Osteocyte (in vitro differentiated cells): ENCODE data around the gene FSIP2. TPM values are rescaled to one million over a fixed set of nuclear protein-coding genes. Genes with fewer than 3 reads are reported as not detected.

Experiments used
- DNase-seq: peaks from one replicate; pipeline ENCODE4 v3.0.0; 2021; ENCODE audit warnings: mixed read lengths; ENCODE audit not compliant: unreplicated experiment; ENCODE audit errors: extremely low spot score
- H3K27ac Mint-ChIP-seq: one replicate; pipeline ENCODE4 v1.8.0; 2021; ENCODE audit warnings: mild to moderate bottlenecking, mixed read lengths; ENCODE audit not compliant: unreplicated experiment
- H3K27me3 Mint-ChIP-seq: one replicate; pipeline ENCODE4 v1.8.0; 2021; ENCODE audit warnings: mixed read lengths; ENCODE audit not compliant: unreplicated experiment
- H3K36me3 Mint-ChIP-seq: one replicate; pipeline ENCODE4 v1.8.0; 2021; ENCODE audit warnings: mixed read lengths; ENCODE audit not compliant: unreplicated experiment
- H3K4me1 Mint-ChIP-seq: one replicate; pipeline ENCODE4 v1.8.0; 2021; ENCODE audit warnings: mixed read lengths; ENCODE audit not compliant: unreplicated experiment
- H3K4me3 Mint-ChIP-seq: one replicate; pipeline ENCODE4 v1.8.0; 2021; ENCODE audit warnings: mild to moderate bottlenecking, moderate library complexity, mixed read lengths; ENCODE audit not compliant: unreplicated experiment
- H3K9me3 Mint-ChIP-seq: one replicate; pipeline ENCODE4 v1.8.0; 2021; ENCODE audit warnings: mixed read lengths; ENCODE audit not compliant: unreplicated experiment
- CTCF ChIP-seq: fragments of 200-600 bp; sonication (generic); IDR thresholded peaks from 2 replicates; pipeline ENCODE4 v1.5.0; 2021; ENCODE audit warnings: antibody characterized with exemption, mild to moderate bottlenecking, moderate library complexity
- total RNA-seq: library from RNA; stranded (reverse); gene quantifications from 2 replicates; pipeline ENCODE4 v1.2.1, GENCODE V29; 2021

FSIP2 gene
- total RNA-seq, 1 donor from 2014 or later: 3.5 TPM

DNA sequence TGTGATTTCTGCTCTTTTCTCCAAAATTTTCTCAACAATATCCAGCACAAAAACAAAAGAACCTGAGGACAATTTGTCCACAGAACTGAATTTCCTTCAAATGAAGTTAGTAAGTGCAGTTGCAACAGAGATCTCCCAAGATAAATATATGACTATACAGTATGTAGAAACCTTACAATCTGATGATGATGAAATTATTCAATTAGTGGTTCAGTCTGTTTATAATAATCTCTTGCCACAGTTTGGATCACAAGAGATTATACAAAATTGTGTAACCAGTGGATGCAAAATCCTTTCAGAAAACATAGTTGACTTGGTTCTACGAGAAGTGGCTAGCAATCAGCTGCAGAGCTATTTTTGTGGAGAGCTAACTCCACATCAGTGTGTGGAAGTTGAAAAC is 68.7 kb downstream of the FSIP2 start:
- H3K4me3 Mint-ChIP-seq: no peak overlapping the region
- H3K36me3 Mint-ChIP-seq: peaks cover 2% of the 10 kb centered on the region
- no peak overlapping the region for H3K27ac Mint-ChIP-seq
- H3K27me3 Mint-ChIP-seq: no peaks in the 10 kb centered on the region
- no peak for DNase-seq
- H3K9me3 Mint-ChIP-seq: peaks cover 6% of the 10 kb centered on the region
- TF ChIP-seq CTCF: no peak
- peaks cover 10% of the 10 kb centered on the region for H3K4me1 Mint-ChIP-seq

DNA sequence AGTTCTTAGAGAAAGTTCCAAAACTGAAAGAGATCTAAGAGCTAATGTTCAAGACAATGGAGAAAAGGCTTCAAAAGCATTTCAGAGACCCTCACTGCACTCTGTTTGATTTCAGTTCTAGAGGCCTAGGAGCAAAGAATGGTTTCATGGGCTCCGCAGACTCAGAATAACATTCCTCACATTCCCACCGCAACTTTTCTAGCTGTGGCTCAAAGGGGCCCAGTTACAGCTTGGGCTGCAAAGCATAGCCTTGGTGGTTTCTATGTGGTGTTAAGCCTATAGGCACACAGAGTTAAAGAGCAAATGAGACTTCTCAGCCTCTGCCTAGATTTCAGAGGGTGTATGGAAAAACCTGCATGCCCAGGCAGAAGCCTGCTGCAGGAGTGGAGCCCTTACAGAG is 73.0 kb downstream of the FSIP2 start:
- Mint-ChIP-seq H3K27ac (no peak overlapping the region), H3K27me3 (no peaks in the 10 kb centered on the region), H3K9me3 (peaks cover 16% of the 10 kb centered on the region), H3K36me3 (no peaks in the 10 kb centered on the region), H3K4me1 (no peaks in the 10 kb centered on the region), H3K4me3 (no peak overlapping the region)
- no peak for DNase-seq
- TF ChIP-seq CTCF: no peak

- no peak for DNase-seq
- Mint-ChIP-seq H3K36me3 (peaks cover 4% of the 10 kb centered on the region), H3K27ac (no peak overlapping the region), H3K4me1 (no peaks in the 10 kb centered on the region), H3K27me3 (no peaks in the 10 kb centered on the region), H3K4me3 (no peak overlapping the region), H3K9me3 (peaks cover 29% of the 10 kb centered on the region)
- no peak for TF ChIP-seq CTCF
These were observed 75.1 kb downstream of the FSIP2 start for GRCh38 chr2:185813707-185814106.

DNA sequence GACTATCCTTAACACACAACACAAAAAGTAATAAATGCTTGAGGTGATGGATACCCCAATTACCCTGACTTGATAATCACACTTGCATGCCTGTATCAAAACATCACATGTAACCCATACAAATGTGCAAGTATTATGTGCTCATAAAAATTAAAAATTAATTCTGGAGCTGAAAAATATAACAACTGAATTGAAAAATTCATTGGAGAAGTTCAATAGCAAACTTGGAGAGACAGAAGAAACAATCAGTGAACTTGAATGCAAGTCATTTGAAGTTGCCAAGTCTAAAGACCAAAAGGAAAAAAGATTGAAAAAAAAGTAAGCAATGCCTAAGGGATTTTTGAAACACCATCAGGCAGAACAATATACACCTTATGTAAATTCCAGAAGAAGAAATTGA is 79.4 kb downstream of the FSIP2 start:
- no peaks in the 10 kb centered on the region for H3K27me3 Mint-ChIP-seq
- peaks cover 7% of the 10 kb centered on the region for H3K36me3 Mint-ChIP-seq
- no peaks in the 10 kb centered on the region for H3K4me1 Mint-ChIP-seq
- no peak overlapping the region for H3K4me3 Mint-ChIP-seq
- H3K27ac Mint-ChIP-seq: no peak overlapping the region
- TF ChIP-seq CTCF: no peak
- peaks cover 31% of the 10 kb centered on the region for H3K9me3 Mint-ChIP-seq
- no peak for DNase-seq

DNA sequence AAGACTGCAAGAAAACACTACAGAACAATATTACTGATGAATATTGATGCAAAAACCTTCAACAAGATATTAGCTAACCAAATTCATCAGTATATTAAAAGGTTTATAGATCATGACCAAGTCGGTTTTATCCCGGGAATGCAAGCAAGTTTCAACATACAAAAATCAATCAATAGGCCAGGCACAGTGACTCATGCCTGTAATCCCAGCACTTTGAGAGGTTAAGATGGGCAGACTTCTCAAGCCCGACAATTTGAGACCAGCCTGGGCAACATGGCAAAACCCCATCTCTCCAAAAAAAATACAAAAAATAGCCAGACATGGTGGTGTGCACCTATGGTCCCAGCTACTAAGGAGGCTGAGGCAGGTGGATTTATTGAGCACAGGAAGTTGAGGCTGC is 82.9 kb downstream of the FSIP2 start:
- Mint-ChIP-seq H3K4me3 (no peak overlapping the region), H3K36me3 (peaks cover 7% of the 10 kb centered on the region), H3K27me3 (no peaks in the 10 kb centered on the region), H3K9me3 (peaks cover 33% of the 10 kb centered on the region), H3K27ac (no peak overlapping the region), H3K4me1 (no peaks in the 10 kb centered on the region)
- no peak for DNase-seq
- TF ChIP-seq CTCF: no peak
